Parathyroid adenoma (tissue), 2 donors: ENCODE measurements around the gene ZNF77.
"Not testable (repeated sequence)": the region's sequence is repeated elsewhere in the genome, so short reads cannot be mapped to it uniquely, and the experiment has no call there.

Experiments used
- H2AFZ ChIP-seq: fragments of 300-600 bp; sonication (generic); one replicate; pipeline ENCODE4 v1.7.0; 2017; ENCODE audit warnings: antibody characterized with exemption, mild to moderate bottlenecking
- H3K27ac ChIP-seq: fragments of 300-600 bp; sonication (generic); one replicate; pipeline ENCODE4 v1.7.0; 2017
- H3K27me3 ChIP-seq: fragments of 300-600 bp; sonication (generic); one replicate; pipeline ENCODE4 v1.7.0; 2017; ENCODE audit warnings: low read length; ENCODE audit not compliant: control insufficient read depth, insufficient read depth
- H3K36me3 ChIP-seq: fragments of 300-600 bp; sonication (generic); one replicate; pipeline ENCODE4 v1.7.0; 2017; ENCODE audit warnings: low read length; ENCODE audit not compliant: control insufficient read depth, insufficient read depth
- H3K4me1 ChIP-seq: fragments of 300-600 bp; sonication (generic); one replicate; pipeline ENCODE4 v1.7.0; 2017; ENCODE audit warnings: control low read depth
- H3K4me2 ChIP-seq: fragments of 300-600 bp; sonication (generic); one replicate; pipeline ENCODE4 v1.7.0; 2017; ENCODE audit warnings: low read length
- H3K4me3 ChIP-seq: fragments of 300-600 bp; sonication (generic); one replicate; pipeline ENCODE4 v1.7.0; 2017; ENCODE audit warnings: low read depth, low read length
- H3K79me2 ChIP-seq: fragments of 300-600 bp; sonication (generic); one replicate; pipeline ENCODE4 v1.7.0; 2017; ENCODE audit warnings: control low read depth
- H3K9ac ChIP-seq: fragments of 300-600 bp; sonication (generic); one replicate; pipeline ENCODE4 v1.7.0; 2017; ENCODE audit warnings: mild to moderate bottlenecking
- H3K9me3 ChIP-seq: fragments of 300-600 bp; sonication (generic); one replicate; pipeline ENCODE4 v1.7.0; 2017; ENCODE audit warnings: low read length; ENCODE audit not compliant: control insufficient read depth
- TF ChIP-seq, protein P1 (sequence below): fragments of 300-600 bp; sonication (generic); IDR thresholded peaks from one replicate; pipeline ENCODE4 v1.7.0; 2017; ENCODE audit warnings: antibody characterized with exemption, mild to moderate bottlenecking
- donor health status: primary hyperparathyroidism.

ZNF77 gene

GRCh38 chr19:2902590-2903218, 42.1 kb downstream of the ZNF77 start:
- H3K4me3 ChIP-seq = no peak overlapping the region
- H3K27me3 ChIP-seq = no peaks in the 10 kb centered on the region
- peaks cover 15% of the 10 kb centered on the region for H3K79me2 ChIP-seq
- H3K4me1 ChIP-seq = peaks cover 3% of the 10 kb centered on the region
- no peak overlapping the region for H3K27ac ChIP-seq
- TF ChIP-seq, protein P1, sequence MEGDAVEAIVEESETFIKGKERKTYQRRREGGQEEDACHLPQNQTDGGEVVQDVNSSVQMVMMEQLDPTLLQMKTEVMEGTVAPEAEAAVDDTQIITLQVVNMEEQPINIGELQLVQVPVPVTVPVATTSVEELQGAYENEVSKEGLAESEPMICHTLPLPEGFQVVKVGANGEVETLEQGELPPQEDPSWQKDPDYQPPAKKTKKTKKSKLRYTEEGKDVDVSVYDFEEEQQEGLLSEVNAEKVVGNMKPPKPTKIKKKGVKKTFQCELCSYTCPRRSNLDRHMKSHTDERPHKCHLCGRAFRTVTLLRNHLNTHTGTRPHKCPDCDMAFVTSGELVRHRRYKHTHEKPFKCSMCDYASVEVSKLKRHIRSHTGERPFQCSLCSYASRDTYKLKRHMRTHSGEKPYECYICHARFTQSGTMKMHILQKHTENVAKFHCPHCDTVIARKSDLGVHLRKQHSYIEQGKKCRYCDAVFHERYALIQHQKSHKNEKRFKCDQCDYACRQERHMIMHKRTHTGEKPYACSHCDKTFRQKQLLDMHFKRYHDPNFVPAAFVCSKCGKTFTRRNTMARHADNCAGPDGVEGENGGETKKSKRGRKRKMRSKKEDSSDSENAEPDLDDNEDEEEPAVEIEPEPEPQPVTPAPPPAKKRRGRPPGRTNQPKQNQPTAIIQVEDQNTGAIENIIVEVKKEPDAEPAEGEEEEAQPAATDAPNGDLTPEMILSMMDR = no peak
- no peak overlapping the region for H3K4me2 ChIP-seq
- no peak overlapping the region for H2AFZ ChIP-seq
- no peak overlapping the region for H3K9ac ChIP-seq
- H3K36me3 ChIP-seq = no peaks in the 10 kb centered on the region
- H3K9me3 ChIP-seq = no peaks in the 10 kb centered on the region

- H3K9me3 ChIP-seq = no peaks in the 10 kb centered on the region
- peak within 1 kb of the TSS; percentile 89 for H2AFZ ChIP-seq
- H3K79me2 ChIP-seq = peaks cover 15% of the 10 kb centered on the region
- H3K4me2 ChIP-seq = peak within 1 kb of the TSS; percentile 89
- peaks cover 3% of the 10 kb centered on the region for H3K4me1 ChIP-seq
- peak within 1 kb of the TSS; percentile 82 for H3K4me3 ChIP-seq
- TF ChIP-seq, protein P1 = no peak
- H3K27me3 ChIP-seq = no peaks in the 10 kb centered on the region
- H3K9ac ChIP-seq = peak within 1 kb of the TSS; percentile 38
- H3K27ac ChIP-seq = peak within 1 kb of the TSS; percentile 70
- H3K36me3 ChIP-seq = no peaks in the 10 kb centered on the region
Measured at GRCh38 chr19:2900296-2901252, 44.2 kb downstream of the ZNF77 start, which contains the start of gene ZNF57. Gene ZNF57 (plus strand): TSS chr19:2900928. CDS start chr19:2901046, 118 bp downstream.

GRCh38 chr19:2896694-2897093, 48.1 kb downstream of the ZNF77 start:
- Histone ChIP-seq H2AFZ (no peak overlapping the region), H3K27ac (no peak overlapping the region), H3K4me1 (peaks cover 1% of the 10 kb centered on the region), H3K27me3 (no peaks in the 10 kb centered on the region), H3K36me3 (no peaks in the 10 kb centered on the region), H3K9ac (no peak overlapping the region), H3K9me3 (no peaks in the 10 kb centered on the region), H3K79me2 (peaks cover 3% of the 10 kb centered on the region), H3K4me2 (no peak overlapping the region), H3K4me3 (no peak overlapping the region)
- TF ChIP-seq, protein P1 = no peak

DNA sequence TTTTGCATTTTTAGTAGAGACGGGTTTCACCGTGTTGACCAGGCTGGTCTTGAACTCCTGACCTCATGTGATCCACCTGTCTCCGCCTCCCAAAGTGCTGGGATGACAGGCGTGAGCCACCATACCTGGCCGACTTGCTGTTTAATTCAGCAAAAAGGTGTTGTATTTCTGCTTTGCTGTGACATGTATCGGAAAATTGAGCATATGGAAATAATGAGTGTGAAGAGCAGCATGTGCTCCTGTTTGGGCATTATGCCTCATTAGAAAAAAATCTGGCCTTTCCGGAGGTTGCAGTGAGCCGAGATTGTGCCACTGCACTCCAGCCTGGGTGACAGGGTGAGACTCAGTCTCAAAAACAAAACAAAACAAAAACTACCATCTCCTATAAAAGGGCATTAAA, 54.2 kb downstream of the ZNF77 start:
- not testable (repeated sequence) for H3K27me3 ChIP-seq, H3K9ac ChIP-seq, H3K4me1 ChIP-seq, H3K79me2 ChIP-seq, H3K4me2 ChIP-seq, H2AFZ ChIP-seq, H3K9me3 ChIP-seq, H3K27ac ChIP-seq, H3K4me3 ChIP-seq, H3K36me3 ChIP-seq

GRCh38 chr19:2888731-2889224, 56.0 kb downstream of the ZNF77 start:
- Histone ChIP-seq H3K4me2 (no peak overlapping the region), H3K4me1 (peaks cover 4% of the 10 kb centered on the region), H3K27me3 (no peaks in the 10 kb centered on the region), H3K79me2 (no peaks in the 10 kb centered on the region), H3K36me3 (no peaks in the 10 kb centered on the region), H3K9me3 (no peaks in the 10 kb centered on the region), H3K27ac (no peak overlapping the region), H3K4me3 (no peak overlapping the region), H2AFZ (no peak overlapping the region), H3K9ac (no peak overlapping the region)
- TF ChIP-seq, protein P1 = no peak
